ENCODE results near the gene MYOZ3. TPM values are rescaled to one million over a fixed set of nuclear protein-coding genes. Genes with fewer than 3 reads are reported as not detected.

MYOZ3 gene
- total and polyA plus RNA-seq, 10 of the 15 experiments (the other 5 are each of a cell fraction or from before 2014, with no cell fraction given), result 0.04 to 1.1 (median 0.10) TPM; not detected in 4

- TF ChIP-seq ZNF687 (IDR thresholded peaks at IDR 0.05) (no peak), RB1 (IDR thresholded peaks at IDR 0.05; ENCODE audit: borderline replicate concordance) (no peak), NKRF (conservative IDR thresholded peaks at IDR 0.05) (peak; percentile 23; the same call in 1 of the 2 replicates), ZNF217 (IDR thresholded peaks at IDR 0.05) (no peak), STAT1 (conservative IDR thresholded peaks at IDR 0.05) (no peak)
These were observed 36.5 kb upstream of the MYOZ3 start (continued) for GRCh38 chr5:150624334-150625163.
